ENCODE measurements around the gene ANKRD61. TPM values are rescaled to one million over a fixed set of nuclear protein-coding genes. Genes with fewer than 3 reads are reported as not detected.
"Not testable (repeated sequence)": the region's sequence is repeated elsewhere in the genome, so short reads cannot be mapped to it uniquely, and the experiment has no call there.

The ANKRD61 gene
- total RNA-seq (2014; rRNA removed; shearing (Covaris generic)) = 0.23 and 0.89 TPM in 2 replicates

DNA sequence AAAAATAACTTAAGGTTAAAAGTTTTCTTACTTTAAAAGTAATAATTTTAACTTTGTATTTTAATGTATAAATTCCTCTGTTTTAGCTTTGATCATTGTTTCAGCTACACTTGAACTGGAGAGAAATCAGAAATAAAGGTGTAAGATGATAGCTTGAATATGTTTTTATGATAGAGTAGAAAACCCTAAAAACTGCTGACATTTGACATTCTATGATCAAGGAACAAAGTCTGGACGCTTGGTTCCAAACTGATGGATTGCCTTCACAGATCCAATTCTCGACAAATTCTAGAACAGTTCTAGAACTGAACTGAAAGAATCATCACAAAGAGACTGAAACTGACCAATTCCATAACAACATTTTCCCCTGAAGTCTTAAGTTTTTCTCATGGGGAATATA is at the start of gene ANKRD61:
ANKRD61 (plus strand) TSS at position 389 of the 400 bp plus-strand sequence; CDS start at position 389, 0 bp downstream.
- DNase-seq (ENCODE audit: low read depth) = no peak

DNA sequence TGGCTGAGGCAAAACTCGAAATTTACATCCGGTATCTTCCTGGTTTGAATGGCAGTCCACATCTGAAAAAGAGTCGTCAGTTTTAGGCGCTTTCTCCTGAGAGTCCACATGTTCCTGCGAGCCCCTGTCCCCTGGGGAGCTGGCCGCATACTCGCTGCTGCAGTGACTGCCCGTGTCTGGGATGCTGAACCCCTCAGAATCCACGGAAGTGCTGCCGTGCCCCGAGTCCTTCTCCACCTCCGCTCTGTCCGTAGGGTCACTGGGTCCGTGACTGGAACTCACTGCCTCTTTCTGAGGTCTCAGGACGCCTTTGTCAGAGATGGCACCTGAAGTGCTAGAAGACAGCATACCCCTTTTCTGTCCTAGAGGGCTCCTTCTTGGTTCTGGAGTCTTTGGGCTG is 44.1 kb upstream of the ANKRD61 start:
- DNase-seq (ENCODE audit: low read depth) = not testable (repeated sequence)

DNA sequence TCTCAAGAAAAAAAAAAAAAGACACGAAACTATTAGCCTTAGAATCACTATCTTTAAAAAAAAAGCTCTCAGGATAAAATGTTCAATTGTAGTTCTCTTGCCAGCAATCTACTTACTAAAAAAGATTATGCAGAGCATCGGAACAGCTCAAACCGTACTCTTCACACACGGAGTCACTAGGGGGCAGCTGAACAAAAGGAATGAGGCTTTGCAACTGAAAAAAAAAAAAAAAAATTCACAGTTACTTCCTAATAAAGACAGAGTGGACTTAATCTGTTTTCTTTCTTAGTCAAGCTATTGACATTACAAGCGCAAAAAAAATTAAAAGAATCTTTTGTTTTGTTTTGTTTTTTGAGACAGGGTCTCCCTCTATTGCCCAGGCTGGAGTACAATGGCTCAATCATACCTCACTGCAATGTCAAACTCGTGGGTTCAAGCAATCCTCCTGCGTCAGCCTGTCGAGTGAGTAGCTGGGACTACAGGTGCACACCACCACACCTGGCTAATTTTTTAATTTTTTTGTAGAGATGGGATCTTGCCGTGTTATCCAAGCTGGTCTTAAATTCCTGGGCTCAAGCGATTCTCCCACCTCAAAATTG is 33.9 kb upstream of the ANKRD61 start:
- peak; percentile 55 for DNase-seq (ENCODE audit: low read depth)

DNA sequence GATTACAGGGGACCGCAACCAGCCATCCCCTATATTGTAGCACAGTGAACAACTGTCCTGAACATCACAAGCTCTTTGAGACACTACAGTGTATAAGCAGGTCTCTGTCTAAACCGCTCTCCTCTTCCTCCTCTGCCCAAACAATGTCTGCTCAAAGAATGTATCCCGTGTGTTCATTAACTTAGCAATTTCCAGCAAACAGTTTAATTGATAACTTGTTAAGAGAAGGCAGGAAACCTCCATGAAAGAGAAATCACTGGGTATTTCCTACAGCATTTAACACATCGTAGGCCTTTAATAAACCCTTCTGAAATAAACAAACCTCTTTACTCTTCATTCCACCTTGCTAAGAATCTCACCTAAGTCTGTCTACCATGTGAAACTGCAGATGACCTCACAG is 23.8 kb upstream of the ANKRD61 start:
- DNase-seq (ENCODE audit: low read depth) = no peak

DNA sequence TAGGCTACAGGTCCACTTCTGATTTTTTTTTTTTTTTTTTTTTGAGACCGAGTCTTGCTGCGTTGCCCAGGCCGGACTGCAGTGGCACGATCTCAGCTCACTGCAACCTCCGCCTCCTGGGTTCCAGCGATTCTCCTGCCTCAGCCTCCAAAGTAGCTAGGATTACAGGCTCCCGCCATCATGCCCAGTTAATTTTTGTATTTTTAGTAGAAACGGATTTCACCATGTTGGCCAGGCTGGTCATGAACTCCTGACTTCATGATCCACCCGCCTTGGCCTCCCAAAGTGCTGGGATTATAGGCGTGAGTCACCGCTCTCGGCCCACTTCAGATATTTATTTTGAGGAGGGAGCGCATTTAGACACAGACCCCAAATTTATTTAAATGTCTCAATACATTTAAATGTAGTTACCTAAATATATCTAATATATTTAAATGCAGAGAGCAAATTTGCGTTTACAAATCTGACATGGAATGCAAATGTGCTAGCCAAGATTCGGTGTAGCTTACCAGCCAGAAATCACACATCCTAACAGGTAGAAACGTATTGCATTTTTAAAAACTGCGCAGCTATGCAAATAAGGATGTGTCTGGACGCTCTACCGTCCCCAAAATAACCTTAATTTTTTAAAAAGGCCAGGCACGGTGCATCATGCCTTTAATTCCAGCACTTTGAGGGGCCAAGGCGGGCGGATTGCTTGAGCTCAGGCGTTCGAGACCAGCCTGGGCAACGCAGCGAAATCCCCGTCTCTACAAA is 23.2 kb upstream of the ANKRD61 start:
- DNase-seq (ENCODE audit: low read depth) = peak; percentile 24

DNA sequence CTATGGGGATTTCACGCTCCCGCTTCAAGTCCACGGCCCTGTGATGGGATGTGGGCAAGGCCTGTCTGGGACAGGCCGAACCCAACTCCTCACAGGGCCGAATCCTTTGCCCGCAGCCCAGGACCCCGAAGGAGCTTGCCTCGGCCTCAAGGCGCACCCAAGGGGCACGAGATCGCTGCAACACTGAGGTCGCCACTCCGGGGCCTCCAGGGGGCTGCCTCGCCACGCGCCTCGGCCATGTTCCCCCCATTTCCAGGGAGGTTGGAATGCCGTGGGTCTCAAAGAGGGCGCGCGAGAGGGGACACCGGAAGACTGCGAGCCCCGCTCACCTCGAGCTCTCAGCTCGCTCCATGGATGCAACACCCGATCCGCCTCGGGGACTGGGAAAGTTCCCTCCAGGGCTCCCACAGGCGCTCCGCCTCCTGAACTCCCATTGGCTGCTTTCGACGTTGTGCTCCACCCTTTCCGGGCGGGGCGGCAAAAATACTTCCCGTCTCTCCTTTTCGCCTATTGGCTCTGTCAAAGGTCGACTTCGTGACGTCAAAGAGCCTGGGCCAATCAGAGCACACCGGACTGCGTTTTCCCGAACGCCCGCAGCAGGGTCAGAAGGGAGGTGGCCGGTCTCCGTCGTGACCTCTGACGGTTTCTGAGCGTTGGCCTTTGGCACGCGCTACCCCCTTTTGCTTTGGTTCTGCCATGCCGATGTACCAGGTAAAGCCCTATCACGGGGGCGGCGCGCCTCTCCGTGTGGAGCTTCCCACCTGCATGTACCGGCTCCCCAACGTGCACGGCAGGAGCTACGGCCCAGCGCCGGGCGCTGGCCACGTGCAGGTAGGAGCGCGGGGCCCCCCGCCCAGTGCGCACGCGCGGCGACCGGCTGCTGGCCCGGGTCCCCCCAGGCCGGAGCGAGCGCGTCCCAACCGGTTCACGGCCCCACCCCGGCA is 22.2 kb upstream of the ANKRD61 start, which contains the start of the genes AIMP2 and PMS2:
AIMP2 (plus strand) TSS at position 605 of the 944 bp plus-strand sequence; CDS start at position 697, 92 bp downstream.
PMS2 (minus strand) TSS at position 382 of the 944 bp plus-strand sequence; CDS start at position 352, 30 bp downstream.
- peak; percentile 98 for DNase-seq (ENCODE audit: low read depth)

DNA sequence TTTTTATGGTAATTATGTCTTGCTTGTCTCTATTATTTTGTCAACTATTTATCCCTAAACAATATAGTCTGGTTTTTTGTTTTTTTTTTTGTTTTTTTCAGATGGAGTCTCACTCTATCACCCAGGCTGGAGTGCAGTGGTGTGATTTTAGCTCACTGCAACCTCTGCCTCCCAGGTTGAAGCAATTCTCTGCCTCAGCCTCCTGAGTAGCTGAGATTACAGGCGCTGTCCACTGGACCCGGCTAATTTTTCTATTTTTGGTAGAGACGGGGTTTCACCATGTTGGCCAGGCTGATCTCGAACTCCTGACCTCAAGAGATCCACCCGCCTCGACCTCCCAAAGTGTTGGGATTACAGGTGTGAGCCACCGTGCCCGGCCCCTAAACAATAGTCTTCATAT is 20.8 kb upstream of the ANKRD61 start:
- not testable (repeated sequence) for DNase-seq (ENCODE audit: low read depth)

DNA sequence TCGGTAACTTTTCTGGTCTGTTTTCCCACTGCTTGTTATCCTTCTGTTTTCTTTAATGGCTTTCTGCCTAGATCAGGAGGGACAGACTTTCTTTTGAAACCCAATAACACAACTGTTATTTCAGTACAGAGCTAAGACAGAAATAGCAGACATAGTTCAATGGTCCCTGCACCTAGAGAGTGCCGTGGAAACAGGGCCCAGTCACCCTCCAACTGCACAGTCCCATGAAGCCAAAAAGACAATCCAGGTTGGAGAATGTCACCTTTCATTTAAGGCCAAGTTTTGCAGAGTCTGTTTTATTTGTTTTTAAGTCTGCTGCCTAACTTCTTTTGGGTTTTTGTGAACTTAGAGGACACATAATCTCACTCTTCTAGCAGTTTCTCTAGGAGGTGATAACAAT is 19.6 kb upstream of the ANKRD61 start:
- no peak for DNase-seq (ENCODE audit: low read depth)

DNA sequence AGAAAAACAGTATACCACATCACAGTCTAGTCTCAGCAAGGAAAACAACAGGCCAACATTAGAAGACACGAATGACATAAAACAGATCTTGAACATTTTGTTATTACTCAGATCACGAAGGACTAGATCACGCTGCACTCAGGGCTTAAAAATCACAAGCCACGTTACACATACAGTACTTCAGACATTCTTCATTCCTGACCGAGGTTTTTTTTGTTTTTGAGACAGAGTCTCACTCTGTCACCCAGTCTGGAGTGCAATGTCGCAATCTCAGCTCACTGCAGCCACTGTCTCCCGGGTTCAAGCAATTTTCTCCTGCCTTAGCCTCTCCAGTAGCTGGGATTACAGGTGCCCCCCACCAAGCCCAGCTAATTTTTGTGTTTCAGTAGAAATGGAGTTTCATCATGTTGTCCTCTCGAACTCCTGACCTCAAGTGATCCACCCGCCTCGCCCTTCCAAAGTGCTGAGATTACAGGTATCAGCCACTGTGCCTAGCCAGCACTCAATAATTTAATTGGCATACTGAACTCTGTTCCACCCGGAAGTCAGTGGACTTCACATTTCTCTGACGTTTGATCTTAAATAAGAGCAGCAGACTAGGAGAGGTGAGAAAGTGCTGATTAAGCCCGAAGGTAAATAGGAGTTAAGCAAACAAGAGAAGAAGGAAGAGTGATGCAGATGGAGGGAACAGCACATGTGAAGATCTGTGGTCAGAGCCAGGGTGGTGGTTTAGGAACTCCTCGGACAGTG is 18.6 kb upstream of the ANKRD61 start:
- DNase-seq (ENCODE audit: low read depth) = no peak

DNA sequence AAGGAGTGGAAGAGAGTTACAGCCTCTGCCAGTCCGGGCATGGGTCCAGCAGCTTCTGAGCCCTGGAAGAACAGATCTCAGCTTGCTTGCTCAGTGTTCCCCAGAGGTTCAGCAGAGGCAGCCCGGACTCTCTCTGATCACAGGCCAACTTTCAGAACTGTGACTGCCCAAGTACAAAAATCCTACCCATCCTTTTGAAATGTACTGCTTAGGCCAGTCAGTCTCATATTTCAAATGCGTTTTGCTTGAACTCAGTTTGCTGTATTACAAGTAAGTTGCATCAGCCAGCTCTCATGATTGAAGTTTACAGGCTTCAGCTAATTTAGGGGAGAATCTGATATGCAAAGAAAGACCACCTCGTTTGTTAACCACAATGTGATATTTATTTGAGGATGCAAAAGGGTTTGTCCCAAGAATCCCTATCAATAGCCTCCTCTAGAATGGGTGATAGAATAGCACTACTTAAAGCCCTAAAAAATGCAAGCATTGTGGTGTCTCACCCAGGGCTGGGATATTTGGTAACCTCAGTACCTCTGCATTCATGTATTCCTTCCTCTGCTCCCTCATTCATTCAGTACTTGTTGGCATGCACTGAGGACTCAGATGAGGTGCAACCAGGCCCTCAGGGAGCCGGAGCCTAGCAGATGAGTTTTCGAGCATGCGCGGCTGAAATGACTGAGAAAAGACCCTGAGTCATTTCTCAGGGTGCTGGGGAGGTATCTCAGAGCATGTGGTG is 15.1 kb upstream of the ANKRD61 start:
- DNase-seq (ENCODE audit: low read depth) = no peak

DNA sequence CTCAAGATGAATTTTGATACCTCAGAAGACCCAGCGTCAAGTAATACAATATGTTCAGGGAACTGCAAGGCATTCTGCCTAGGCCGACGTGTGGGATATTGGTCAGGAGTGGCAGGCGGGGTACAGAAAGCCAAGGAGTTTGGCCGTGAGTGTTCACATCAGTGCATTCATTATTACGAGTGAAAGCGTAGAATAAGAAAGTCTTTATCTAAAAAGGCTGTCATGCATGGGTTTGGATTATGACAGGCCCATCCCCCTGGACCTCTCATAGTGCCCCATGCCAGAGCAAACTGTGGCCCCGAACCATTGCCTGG is 14.6 kb upstream of the ANKRD61 start:
- DNase-seq (ENCODE audit: low read depth) = no peak

DNA sequence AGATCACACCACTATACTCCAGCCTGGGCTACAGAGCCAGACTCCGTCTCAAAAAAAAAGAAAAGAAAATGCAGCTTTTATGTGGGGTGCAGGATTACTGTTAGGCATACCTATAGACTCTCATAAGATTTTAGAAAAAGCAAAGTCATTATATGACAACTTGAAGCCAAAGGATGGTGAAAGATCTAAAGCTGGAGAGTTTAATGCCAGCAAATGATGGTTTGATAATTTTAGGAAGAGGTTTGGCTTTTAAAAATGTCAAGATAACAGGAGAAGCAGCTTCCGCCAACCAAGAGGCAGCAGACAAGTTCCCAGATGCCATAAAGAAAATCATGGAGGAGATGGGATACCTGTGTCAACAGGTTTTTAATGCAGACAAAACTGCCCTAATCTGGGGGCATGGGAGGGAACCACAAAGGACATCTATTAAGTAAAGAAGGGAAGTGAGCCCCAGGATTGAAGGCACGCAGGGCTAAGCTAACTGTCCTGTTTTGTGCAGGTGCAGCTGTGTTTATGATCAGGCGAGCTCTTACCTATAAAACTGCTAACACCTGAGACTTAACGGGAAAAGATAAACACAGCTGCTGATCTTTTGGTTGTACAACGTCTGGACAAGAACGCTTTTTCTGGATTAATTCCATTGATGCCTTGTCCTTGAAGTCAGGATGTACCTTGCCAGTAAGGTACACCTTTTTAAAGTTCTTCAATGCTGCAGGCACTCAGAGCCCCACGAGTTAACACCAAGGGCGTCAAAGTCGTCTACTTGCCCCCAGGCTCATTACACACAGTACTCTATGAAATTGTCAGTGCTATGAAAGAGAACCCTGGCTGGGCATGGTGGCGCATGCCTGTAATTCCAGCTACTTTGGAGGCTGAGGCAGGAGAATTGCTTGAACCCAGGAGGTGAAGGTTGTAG is 10.5 kb upstream of the ANKRD61 start:
- no peak for DNase-seq (ENCODE audit: low read depth)

DNA sequence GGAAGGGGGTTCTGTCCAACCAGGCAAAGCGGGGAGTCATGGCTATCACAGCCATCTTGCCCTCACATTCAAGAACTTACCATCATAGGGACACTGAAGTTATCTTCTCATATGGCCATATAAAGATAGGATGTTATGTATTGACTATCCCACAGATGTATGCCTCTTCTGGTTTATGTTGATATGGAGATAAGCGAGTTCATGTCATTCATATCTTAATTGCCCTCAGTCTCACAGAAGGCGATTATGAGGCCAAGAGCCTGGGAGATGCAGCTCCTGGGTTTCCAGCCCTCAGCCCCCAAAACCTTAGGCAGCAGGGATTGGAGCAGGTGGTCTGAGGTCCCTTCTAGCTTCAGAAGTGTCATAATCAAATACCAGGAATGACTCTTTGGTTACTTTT is 8.5 kb upstream of the ANKRD61 start:
- no peak for DNase-seq (ENCODE audit: low read depth)

DNA sequence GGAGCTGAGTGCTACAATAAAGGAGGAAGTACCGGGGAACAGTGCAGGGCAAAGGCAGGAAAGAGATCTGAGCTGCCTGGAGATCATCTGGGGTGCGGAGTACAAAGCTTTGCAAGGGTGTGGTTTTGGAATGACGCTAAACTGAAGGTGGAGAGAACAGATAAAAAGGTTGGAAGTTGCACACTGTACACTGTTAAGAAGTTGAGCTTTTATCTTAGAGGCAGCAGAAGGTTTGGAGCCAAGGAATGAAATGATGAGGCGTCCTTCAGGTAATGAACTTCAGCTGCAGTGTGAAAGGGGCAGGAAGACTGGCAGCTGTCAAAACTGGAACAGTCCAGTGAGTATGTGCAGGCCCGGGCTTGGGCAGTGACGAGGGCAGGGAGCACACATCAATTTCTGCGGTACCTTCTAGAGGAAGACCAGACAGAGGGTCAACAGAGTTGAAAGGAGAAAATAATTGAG is 7.2 kb upstream of the ANKRD61 start:
- DNase-seq (ENCODE audit: low read depth) = no peak

DNA sequence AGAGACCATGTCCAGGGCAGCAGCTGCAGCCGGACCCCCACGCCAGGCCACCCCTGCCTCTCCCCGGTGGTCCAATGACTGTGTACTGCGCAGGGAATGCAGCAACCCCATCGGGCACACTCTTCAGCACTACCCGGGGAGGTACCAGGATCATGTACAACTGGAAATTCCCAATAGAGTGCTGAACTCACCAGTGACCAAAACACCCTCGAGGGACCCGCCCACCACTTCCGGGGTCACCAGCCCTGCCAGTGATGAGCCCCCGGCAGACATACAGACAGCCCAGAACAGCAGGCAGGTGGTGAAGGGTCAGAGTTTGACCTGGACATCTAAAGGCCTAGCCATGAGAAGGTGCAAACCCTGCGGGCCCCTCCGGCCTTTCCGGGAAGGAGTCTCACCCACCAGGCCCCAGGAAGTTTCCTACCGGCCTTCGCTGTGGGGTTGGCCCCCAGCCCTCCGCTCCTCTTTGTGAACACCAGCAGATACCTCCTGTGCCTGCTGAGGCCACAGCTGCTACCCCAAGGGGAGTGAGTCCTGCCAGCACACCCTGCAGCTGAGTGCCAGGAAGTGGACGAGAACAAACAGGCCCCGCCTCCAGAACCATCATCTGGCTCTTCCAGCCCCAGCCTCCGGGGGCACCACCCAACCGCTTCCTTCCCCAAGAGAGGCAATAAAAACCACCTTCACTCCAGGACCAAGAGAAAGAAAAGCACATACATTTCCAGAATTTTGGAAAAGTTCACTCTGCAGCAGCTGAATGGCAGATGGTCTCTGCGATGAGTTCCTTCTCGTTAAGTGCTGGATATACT is 5.0 kb upstream of the ANKRD61 start:
- DNase-seq (ENCODE audit: low read depth) = peak; percentile 53

DNA sequence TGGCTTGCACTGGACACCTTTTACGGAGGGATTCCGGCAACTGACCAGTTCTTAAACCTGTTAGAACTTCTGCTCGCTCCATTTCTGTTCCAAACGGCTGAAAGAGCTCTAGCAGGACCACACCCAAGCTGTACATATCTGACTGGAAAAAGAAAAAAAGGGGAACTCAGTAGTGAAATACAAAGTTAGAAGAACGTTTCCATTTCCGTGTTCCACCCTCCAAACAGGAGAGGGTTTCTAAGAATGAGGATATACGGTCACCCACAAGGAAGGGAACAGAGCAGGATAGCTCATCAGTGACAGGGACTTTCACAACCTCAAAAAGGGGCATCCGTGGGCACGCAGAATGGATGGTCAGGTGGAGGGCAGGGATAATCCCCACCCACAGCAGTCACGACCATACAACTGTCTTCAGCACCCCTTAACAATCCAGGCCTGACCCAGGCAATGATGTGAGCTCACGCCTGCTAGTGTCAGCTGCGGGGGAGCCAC is 4.3 kb upstream of the ANKRD61 start:
- DNase-seq (ENCODE audit: low read depth) = no peak

DNA sequence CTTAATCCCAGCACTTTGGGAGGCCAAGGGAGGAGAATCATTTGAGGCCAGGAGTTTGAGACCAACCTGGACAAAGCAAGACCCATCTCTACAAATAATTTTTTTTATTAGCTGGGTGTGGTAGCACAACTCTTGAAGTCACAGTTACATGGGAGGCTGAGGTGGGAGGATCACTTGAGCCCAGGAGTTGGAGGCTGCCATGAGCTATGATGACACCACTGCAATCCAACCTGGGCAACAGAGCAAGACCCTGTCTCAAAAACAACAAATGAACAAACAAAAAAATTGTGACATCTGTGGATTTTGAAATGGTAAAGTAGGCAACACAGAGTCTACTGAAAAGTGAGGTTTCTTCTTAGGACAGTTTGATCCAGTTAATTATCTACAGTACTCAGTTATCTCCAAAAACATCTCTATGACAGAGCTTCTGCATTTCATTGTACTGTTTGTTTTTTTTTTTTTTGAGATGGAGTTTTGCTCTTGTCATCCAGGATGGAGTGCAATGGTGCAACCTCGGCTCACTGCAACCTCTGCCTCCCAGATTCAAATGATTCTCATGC is 3.3 kb upstream of the ANKRD61 start:
- no peak for DNase-seq (ENCODE audit: low read depth)

DNA sequence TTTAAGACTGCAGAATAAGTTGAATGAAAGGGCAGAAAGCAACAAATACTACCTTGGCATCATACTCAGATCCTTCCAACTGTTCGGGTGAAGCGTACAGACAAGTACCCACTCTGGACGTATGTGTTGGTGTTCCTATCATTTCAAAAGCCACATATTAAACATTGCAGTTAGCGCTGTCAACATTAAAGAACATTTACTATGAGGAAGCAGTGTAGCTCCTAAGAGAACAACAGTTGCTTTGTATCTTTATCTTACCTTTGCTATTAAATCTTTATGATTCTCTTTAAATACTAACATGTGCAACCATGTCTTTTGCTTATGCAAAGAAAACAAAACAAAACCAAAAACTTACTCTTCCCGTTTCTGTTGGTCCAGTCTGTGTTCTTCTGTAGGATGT is 2.6 kb upstream of the ANKRD61 start:
- no peak for DNase-seq (ENCODE audit: low read depth)
